GM23338 (cell line): Measurements from ENCODE around the gene SH3BGR.

Experiments used
- CTCF ChIP-seq, 2 experiments: fragments of 200-600 bp in 1 of 2; sonication (generic) in 1 of 2; conservative IDR thresholded peaks; 2 replicates each; pipeline versions ENCODE4 v1.5.1 to v1.6.1; 2016 to 2017; ENCODE audit warnings: antibody characterized with exemption in 2 of 2, low read depth in 2 of 2, mild to moderate bottlenecking in 2 of 2, moderate library complexity in 1 of 2
- POLR2AphosphoS5 ChIP-seq: IDR thresholded peaks from 2 replicates; pipeline ENCODE4 v1.6.1; 2016; ENCODE audit warnings: antibody characterized with exemption, low read depth

GRCh38 chr21:39564200-39564599 is 112.4 kb downstream of the SH3BGR start:
- TF ChIP-seq POLR2AphosphoS5 (no peak), CTCF (conservative IDR thresholded peaks at IDR 0.05; ENCODE audit: low read depth in 2 of 2) (no peak)
